CD4-positive, alpha-beta T cell treated with Interleukin-4 for 4 hours (primary cell): ENCODE data around the gene KEAP1.

Experiments used
- DNase-seq: peaks from one replicate; pipeline ENCODE4 v3.0.0-alpha.2; 2020

The KEAP1 gene

GRCh38 chr19:10439588-10439987 is 63.6 kb downstream of the KEAP1 start:
- DNase-seq, result no peak
